ENCODE results near the gene JPT1.
A peak's percentile ranks its signal among the peaks of the same experiment; 100 is the strongest.
"Not testable (repeated sequence)": the region's sequence is repeated elsewhere in the genome, so short reads cannot be mapped to it uniquely, and the experiment has no call there.

JPT1 gene, protein sequence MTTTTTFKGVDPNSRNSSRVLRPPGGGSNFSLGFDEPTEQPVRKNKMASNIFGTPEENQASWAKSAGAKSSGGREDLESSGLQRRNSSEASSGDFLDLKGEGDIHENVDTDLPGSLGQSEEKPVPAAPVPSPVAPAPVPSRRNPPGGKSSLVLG

DNA sequence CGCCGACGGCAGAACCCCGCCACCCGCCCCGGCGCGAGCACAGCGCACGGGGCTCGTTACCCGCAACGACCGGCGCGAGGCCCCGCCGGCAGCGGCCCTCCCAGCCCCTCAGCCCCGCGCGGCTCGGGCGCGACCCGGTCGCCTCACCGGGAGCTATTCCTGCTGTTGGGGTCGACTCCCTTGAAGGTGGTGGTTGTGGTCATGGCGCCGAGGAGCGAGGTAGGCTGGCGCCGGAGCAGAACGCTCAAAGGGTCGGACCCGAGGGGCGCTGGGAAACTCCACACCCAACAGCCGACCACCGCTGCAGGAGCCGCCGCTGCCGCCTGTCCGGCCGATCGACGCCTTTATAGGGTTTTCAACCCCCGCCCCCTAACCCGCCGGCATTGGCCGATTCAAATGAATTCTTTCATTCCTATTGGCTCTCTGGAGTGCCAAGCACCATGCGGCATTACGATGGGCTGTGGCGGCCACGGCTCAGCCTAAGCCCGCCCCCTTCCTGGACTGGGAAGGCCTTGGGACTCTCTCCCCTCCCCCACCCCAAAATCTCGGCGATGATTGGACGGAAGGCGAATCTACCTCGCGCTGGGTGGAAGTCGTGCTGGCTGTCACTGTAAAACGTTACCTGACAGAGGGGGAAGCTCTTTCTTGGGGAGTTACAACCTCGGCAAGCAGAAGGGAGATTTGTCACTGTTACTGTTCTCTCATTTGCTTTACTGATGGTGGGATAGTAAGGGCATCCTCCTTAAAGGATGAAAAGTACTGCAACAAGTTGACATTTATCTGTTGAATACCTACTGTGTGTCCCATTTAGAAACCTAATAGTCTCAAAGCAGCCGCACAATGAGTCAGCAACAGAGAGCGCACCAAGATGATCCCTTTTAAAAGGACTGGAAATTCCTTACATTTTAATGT is at the start of gene JPT1:
TSS of gene JPT1 (minus strand) at position 318 of the 912 bp plus-strand sequence. CDS start at position 203, 115 bp downstream.
- DNase-seq: peak; percentile 99

DNA sequence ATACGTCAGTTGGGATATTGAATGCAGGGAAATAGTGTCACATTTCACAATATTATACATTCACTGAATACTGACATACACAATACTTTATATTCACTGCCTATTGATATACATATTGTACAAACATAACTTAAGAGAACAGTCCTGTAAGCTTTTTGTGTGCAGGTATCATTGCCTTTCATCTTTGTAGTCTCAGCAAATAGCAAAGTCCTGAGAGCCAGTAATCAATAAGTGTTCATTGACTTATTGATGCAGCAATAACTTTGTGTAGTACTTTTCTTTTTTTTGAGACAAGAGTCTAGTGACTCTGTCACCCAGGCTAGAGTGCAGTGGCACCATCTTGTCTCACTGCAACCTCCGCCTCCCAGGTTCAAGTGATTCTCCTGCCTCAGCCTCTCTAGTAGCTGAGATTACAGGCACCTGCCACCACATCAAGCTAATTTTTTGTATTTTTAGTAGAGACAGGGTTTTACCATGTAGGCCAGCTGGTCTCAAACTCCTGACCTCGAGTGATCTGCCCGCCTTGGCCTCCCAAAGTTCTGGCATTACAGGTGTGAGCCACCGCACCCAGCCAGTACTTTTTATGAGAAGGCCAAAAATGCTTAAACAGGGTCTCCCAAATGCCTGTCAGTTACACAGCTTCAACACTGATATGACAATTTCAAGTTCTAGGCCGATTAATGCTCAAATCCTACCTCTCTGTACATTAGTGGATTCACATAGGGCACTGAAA is 45.7 kb upstream of the JPT1 start:
- no peak for DNase-seq

DNA sequence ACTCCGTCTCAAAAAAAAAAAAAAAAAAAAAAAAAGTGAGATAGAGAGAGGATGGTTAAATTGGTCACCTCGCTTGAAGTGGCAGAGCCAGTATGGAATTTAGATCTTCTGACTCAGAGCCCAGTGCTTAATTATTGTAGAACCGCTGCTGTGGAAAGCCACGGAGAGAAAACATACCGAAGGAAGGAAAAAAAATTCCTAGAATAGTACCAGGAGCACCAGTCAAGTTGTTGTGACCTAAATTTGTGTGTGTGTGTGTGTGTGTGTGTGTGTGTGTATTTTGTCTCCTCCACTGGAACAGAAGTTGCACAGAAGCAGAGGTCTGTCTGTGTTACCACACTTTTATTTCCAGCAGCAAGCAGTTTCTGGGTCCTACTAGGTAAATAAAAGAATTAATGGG is 40.6 kb upstream of the JPT1 start:
- no peak for DNase-seq

DNA sequence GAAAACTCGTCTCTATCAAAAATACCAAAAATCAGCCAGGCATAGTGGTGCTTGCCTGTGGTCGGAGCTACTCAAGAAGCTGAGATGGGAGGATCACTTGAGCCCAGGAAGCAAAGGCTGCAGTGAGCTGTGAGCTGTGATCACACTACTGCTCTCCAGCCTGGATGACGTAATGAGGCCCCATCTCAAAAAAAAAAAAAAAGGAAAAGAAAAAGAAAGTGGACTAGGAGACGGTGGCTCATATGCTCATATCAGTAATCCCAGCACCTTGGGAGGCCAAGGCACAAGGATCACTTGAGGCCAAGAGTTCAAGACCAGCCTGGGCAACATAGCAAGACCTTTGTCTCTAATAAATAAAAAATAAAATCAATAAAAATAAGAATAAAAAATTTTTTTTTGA is 37.3 kb upstream of the JPT1 start:
- DNase-seq: no peak

DNA sequence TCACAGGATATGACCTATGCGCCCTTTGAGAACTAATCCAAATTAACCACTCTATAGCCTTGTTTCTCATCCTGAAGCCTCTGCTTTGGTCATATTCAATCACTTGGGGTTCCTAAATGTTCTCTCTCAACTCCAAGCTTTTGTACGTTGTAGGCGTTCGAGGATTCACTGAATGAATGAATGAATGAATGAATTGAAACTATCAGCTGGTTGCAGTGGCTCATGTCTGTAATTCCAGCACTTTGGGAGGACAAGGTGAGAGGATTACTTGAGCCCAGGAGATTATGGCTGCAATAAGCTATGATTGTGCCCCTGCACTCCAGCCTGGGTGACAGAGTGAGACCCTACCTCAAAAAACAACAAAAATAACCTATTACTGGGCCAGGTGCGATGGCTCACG is 34.3 kb upstream of the JPT1 start:
- no peak for DNase-seq

DNA sequence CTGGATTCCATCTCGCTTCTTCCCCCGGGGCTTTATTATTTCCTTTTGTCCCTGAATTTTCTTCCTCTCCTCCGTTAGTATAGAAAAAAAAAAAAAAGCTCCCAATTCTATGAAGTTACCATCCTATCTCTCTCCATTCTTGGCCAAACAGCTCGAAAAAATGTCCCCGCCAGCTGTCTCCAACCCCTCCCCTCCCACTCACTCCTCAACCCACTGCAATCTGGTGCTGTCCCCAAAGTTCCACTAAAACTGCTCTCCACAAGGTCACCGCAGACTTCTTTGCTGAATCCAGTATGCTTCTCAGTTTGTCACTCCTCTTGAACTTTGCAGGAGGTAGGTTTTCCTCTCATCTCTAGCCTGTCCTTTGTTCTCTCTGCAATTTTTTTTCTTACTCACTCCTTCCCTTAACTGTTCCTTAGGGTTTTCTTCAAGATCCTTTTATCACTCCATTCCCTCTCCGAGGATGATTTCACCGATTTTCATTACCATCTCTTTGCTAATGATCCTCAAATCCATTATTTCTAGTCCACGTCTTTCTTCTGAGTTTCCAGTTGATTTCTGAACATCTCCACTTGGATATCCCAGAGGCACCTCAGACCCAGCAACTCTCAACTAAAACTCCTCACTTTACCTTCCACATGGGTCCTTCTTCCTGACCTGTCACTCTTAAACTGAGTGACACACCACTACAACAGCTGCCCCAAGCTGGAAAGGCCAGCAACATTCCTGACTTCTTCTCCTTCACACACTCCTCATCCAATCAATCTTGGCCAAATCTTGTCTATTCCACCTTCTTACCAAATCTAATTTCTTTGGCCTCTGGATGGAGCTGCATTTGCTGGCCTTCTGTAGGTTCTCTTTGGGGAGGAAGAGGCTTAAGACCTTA is 29.9 kb upstream of the JPT1 start:
- DNase-seq: no peak

DNA sequence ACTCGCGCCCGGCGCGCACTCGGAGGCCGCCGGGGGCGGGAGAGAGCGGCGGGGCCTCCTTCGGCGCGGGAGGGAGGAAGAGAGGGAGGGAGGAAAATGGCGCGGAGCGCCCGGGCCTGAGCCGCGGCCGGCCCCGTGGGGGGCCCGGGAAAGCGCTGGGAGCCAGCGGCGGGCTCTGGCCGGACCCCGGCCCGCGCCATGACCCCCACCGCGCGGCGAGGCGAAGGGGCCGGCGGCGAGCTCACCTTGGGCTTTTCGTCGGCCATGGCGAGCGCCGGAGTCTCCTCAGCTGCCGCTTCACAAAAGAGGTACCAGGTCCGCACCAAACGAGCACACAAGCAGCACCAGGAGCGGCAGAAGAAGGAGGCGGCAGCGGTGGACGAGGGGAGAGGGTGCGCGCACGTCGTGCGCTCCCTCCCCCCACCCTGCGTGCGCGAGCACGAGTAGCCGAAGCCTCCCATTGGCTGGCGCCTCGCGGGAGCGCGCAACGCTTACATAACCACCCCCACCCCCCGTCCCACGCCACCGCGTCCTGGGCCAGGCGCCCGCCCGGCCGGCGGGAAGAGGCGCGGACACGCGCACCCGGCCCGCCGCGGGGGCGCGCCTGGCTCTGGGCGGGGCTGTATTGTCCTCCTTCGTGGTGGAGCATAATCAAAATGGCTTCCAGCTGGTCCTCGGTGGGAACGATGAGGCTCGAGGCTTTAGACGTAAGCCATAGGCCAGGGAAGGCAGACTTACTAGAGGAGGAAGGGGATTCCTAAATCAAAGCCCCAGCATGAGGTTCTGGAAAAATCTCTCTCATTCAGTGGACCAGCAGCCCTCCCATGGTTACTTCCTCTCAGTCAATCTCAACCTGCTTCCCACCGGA is 28.5 kb upstream of the JPT1 start, which contains the start of gene SUMO2:
TSS of gene SUMO2 (minus strand) at position 391 of the 868 bp plus-strand sequence. CDS start at position 266, 125 bp downstream.
- DNase-seq: peak; percentile 97

DNA sequence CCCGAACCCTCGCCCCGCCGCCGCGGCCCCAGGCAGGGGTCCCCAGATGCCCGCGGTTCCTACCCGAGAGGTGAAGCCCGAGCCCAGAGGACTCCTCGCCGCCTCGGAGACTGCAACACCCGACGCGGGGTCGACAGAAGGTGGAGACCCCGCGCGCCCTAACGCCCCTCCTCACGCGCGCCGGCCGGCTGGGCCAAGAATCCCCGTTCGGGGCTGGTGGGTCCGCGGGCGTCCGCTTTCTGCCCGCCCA is 27.9 kb upstream of the JPT1 start:
- DNase-seq: no peak

DNA sequence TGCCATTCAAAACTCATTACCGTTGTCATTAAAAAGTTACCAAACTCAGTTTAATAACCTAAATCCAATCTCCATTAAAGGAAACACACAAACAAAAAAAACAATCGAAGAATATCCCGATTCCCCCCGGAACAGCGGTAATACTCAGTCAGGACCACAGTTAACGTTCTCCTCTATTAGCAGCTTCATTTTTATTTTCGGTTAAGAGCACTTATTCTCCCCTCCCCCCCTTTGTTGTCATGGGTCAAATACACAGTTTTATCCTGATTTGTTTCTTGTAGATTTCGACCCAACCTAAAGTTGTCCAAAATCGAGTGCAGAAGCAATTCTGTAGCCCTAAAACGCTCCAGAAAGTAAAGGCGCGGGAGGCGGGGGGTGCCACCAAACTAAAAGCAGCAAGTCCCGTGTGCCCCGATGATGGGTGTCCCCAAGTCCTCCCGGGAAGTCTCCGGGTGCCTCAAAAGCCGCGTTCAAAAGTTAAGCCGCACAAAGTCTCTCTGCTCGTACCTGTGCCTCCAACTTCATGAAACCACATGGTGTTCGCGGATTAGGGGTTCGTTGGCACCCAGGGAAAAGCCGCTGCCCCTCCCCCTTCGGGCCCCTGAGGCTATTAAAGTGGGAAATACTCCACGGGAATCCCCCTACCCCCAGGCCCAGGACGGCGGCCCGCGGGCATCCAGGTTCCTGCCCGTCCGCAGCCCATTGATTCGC is 27.5 kb upstream of the JPT1 start:
- DNase-seq: peak; percentile 55

DNA sequence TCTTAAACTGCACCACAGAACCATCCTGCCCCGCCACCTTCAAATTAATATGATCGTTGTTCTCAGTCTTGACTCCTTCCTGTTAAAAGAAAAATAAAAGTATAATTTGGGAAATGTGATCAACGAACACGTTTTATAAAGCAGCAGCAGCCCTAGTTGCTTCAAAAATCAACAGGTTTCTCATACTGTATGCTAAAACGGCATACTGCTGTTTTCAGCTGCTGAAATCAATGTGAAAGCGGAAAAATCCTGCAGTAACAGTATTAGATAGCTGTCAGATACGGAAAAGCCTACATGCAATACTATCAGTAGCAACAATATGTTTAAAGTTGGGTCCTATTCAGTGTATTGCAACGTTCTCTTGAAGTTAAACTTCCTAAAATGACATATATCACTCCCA is 26.8 kb upstream of the JPT1 start:
- DNase-seq: no peak

DNA sequence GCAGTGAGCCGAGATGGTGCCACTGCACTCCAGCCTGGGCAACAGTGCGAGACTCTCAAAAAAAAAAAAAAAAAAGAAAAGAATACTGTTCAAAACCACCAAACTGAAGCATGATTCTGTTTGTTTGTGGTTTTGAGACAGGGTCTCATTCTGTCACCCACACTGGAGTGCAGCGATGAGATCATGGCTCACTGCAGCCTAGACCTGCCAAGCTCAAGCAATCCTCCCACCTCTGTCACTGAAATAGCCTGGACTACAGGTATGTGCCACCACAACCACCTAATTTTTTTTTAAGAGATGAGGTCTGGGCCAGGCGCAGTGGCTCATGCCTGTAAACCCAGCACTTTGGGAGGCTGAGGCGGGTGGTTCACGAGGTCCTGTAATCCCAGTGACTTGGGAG is 24.1 kb upstream of the JPT1 start:
- DNase-seq: peak; percentile 9

DNA sequence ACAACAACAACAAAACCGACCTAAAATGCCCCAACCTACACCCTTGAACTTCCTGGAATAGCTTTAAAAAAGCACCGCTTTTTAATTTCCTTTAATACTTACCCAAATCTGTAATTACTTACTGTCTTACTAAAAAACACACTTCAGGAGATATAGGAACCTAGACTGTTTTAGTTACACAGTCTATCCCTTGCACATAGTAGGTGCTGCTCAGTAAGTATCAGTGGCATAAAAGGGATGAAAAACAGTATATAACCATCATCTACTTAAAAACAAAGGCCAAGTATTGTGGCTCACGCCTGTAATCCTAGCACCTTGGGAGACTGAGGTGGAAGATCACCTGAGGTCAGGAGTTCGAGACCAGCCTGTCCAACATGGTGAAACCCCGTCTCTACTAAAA is 22.3 kb upstream of the JPT1 start:
- DNase-seq: no peak

DNA sequence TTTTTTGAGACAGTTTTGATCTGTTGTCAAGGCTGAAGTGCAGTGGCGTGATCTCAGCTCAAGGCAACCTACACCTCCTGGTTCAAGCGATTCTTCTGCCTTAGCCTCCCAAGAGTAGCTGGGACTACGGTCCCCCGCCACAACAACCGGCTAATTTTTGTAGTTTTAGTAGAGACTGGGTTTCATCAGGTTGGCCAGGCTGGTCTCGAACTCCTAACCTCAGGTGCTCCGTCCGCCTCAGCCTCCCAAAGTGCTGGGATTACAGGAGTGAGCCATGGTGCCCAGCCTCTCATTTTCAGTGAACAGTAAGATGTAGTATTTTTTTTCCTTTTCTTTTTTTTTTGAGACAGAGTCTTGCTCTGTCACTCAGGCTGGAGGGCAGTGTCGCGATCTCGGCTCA is 20.7 kb upstream of the JPT1 start:
- DNase-seq: no peak

DNA sequence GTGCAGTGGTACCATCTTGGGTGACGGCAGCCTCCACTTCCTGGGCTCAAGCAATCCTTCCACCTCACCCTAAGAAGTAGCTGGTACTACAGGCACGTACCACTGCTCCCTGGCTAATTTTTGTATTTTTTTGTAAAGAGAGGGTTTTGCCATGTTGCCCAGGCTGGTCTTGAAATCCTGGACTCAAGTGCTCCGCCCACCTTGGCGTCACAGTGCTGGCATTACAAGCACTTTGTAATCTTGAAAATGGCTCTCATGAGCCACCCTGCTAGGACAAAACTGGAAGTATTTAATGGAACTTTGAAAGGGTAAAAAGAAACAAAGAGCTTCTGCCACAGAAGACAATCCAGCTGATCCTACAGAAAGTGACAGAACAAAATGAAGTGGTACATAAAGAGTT is 19.2 kb upstream of the JPT1 start:
- DNase-seq: no peak

DNA sequence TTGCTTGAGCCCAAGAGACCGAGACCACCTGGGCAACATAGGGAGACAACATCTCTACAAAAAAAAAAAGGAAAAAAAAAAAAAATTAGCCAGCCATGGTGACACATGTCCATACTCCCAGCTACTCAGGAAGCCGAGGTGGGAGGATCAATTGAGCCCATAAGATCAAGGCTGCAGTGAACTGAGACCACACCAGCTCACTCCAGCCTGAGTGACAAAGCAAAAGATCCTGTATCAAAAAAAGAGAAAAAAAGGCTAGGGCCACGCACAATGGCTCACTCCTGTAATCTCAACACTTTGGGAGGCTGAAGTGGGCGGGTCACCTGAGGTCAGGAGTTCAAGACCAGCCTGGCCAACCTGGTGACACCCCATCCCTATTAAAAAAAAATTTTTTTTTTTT is 14.7 kb upstream of the JPT1 start:
- DNase-seq: no peak

DNA sequence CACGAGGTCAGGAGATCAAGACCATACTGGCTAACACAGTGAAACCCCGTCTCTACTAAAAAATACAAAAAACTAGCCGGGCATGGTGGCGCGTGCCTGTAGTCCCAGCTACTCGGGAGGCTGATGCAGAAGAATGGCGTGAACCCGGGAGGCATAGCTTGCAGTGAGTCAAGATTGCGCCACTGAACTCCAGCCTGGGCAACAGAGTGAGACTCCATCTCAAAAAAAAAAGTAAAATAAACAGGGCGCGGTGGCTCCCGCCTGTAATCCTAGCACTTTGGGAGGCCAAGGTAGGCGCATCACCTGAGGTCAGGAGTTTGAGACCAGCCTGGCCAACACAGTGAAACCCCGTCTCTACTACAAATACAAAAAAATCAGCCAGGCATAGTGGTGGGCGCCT is 10.3 kb upstream of the JPT1 start:
- not testable (repeated sequence) for DNase-seq

DNA sequence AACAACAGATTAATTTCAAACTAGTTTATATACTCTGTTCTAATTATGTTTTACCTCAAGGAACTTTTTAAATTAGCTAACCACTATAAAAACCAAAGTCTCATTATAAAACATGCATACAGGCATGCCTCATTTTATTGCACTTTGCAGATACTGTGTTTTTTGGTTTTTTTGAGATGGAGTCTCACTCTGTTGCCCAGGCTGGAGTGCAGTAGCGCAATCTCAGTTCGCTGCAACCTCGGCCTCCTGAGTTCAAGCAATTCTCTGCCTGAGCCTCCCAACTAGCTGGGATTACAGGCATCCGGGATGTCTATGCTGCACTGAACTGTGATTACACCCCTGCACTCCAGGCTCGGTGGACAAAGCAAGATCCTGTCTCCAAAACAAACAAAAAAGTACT is 8.8 kb upstream of the JPT1 start:
- DNase-seq: no peak

DNA sequence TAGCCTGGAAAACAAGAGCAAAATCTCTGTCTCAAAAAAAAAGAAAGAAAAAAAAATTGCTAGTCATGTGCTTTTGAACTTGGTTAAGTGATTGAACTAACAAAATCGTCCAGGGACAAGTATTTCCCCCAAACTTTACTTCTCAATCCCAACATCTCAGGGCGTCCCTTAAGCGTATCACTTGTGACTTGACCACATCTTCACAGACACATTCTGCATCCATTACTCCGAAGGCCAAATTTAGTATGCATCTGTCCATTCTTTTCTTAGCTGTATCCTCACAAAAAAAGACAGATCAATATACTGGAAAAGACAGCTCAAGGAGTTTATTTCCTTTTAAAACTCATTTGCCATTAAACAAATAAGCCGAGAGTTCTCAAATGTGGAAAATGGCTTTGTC is 5.9 kb upstream of the JPT1 start:
- DNase-seq: no peak

DNA sequence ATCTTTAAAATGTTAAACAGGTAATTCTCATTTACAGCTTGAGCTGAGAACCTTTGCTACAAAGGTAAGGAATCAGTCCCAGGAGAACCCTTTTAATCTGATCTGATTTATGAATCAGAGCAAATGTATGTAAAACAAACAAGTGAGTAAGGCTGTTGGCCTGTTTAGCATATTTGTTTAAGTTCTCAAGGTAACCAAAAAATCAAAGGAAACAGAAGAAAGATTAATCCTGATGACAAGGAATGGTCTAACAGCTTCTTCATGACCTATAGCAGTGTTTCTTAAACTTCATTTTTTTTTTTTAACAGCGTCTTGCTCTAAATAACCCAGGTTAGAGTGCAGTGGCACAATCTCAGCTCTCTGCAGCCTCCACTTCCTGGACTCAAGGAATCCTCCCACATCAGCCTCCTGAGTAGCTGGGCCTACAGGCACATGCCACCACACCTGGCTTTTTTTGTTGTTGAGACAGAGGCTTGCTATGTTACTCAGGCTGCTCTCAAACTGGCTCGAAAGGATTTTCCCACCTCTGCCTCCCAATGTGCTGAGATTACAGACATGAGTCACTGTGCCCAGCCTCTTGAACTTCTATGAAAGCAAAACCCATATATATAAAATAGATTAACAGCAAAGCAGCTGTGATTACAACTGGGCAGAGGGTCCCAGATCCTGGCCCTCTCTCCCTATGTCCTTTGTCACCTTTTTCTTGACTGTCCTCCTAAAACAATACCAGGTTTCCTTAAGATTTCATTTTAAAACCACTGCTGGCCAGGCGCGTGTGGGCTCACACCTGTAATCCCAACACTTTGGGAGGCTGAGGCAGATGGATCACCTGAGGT is 5.1 kb upstream of the JPT1 start:
- DNase-seq: no peak

DNA sequence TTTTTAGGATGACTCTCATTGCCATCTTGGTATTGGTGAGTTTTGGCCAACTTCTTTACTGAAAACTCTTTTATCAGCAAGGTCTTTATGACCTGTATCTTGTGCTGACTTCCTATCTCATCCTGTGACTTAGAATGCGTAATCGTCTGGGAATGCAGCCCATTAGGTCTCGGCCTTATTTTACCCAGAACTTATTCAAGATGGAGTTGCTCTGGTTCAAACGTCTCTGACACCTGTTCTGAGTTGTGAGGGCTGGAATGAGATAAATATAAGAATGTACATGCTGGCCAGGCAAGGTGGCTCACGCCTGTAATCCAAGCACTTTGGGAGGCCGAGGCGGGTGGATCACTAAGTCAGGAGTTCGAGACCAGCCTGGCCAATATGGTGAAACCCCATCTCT is 4.2 kb upstream of the JPT1 start:
- DNase-seq: not testable (repeated sequence)

Data from CD4-positive, alpha-beta T cell treated with Interleukin-6 for 4 hours (primary cell).